ENCODE data around the gene KLHL26. TPM values are rescaled to one million over a fixed set of nuclear protein-coding genes. Genes with fewer than 3 reads are reported as not detected.

KLHL26 gene
- total RNA-seq, 1 experiment from 2014 or later, result 3.3 TPM

GRCh38 chr19:18617562-18617961, 19.3 kb upstream of the KLHL26 start:
- H3K27me3 ChIP-seq (replicated peaks), result peaks cover 32% of the 10 kb centered on the region
- H3K36me3 ChIP-seq, result no peaks in the 10 kb centered on the region
- no peak overlapping the region for H3K27ac ChIP-seq
- no peak for DNase-seq (ENCODE audit: low read depth in 1 of 2, low spot score in 2 of 2)
- peaks cover 4% of the 10 kb centered on the region for H3K4me1 ChIP-seq (replicated peaks)
- no peaks in the 10 kb centered on the region; the same call in 1 of the 2 replicates for H3K9me3 ChIP-seq (replicated peaks)
- no peak overlapping the region for H3K4me3 ChIP-seq

- Histone ChIP-seq H3K27me3 (replicated peaks) (peaks cover 26% of the 10 kb centered on the region), H3K4me1 (replicated peaks) (no peaks in the 10 kb centered on the region), H3K9me3 (replicated peaks) (no peaks in the 10 kb centered on the region; the same call in 1 of the 2 replicates), H3K36me3 (no peaks in the 10 kb centered on the region), H3K27ac (no peak overlapping the region), H3K4me3 (no peak overlapping the region)
- DNase-seq (ENCODE audit: low read depth in 1 of 2, low spot score in 2 of 2), result no peak
Observed at GRCh38 chr19:18618236-18618635, 18.6 kb upstream of the KLHL26 start.

GRCh38 chr19:18620311-18620710, 16.5 kb upstream of the KLHL26 start:
- no peaks in the 10 kb centered on the region for H3K4me1 ChIP-seq (replicated peaks)
- no peaks in the 10 kb centered on the region; the same call in 1 of the 2 replicates for H3K9me3 ChIP-seq (replicated peaks)
- H3K27ac ChIP-seq, result no peak overlapping the region
- H3K36me3 ChIP-seq, result no peaks in the 10 kb centered on the region
- H3K4me3 ChIP-seq, result no peak overlapping the region
- H3K27me3 ChIP-seq (replicated peaks), result peaks cover 5% of the 10 kb centered on the region
- DNase-seq (ENCODE audit: low read depth in 1 of 2, low spot score in 2 of 2), result no peak

- Histone ChIP-seq H3K4me1 (replicated peaks) (no peaks in the 10 kb centered on the region), H3K27ac (no peak overlapping the region), H3K4me3 (no peak overlapping the region), H3K36me3 (no peaks in the 10 kb centered on the region), H3K9me3 (replicated peaks) (no peaks in the 10 kb centered on the region; the same call in 1 of the 2 replicates), H3K27me3 (replicated peaks) (no peaks in the 10 kb centered on the region; the same call in 1 of the 2 replicates)
- DNase-seq (ENCODE audit: low read depth in 1 of 2, low spot score in 2 of 2), result no peak
Observed at GRCh38 chr19:18620902-18621301, 15.9 kb upstream of the KLHL26 start.

- H3K9me3 ChIP-seq (replicated peaks), result no peaks in the 10 kb centered on the region; the same call in 1 of the 2 replicates
- no peaks in the 10 kb centered on the region for H3K4me1 ChIP-seq (replicated peaks)
- DNase-seq (ENCODE audit: low read depth in 1 of 2, low spot score in 2 of 2), result no peak
Observed at GRCh38 chr19:18626906-18627305, 9.9 kb upstream of the KLHL26 start.

GRCh38 chr19:18629166-18630088, 7.4 kb upstream of the KLHL26 start:
- H3K27me3 ChIP-seq (replicated peaks), result no peaks in the 10 kb centered on the region
- DNase-seq (ENCODE audit: low read depth in 1 of 2, low spot score in 2 of 2), result no peak
- no peak overlapping the region for H3K27ac ChIP-seq
- H3K36me3 ChIP-seq, result no peaks in the 10 kb centered on the region
- no peaks in the 10 kb centered on the region for H3K4me1 ChIP-seq (replicated peaks)
- H3K9me3 ChIP-seq (replicated peaks), result no peaks in the 10 kb centered on the region; the same call in 1 of the 2 replicates
- no peak overlapping the region for H3K4me3 ChIP-seq

More at GRCh38 chr19:18626906-18627305, 9.9 kb upstream of the KLHL26 start:
- H3K36me3 ChIP-seq, result no peaks in the 10 kb centered on the region
- no peak overlapping the region for H3K4me3 ChIP-seq
- H3K27me3 ChIP-seq (replicated peaks), result no peaks in the 10 kb centered on the region
- H3K27ac ChIP-seq, result no peak overlapping the region

- H3K9me3 ChIP-seq (replicated peaks), result no peaks in the 10 kb centered on the region
Observed at GRCh38 chr19:18633321-18633720, 3.5 kb upstream of the KLHL26 start.

GRCh38 chr19:18634612-18635297, 2.1 kb upstream of the KLHL26 start:
- Histone ChIP-seq H3K4me1 (replicated peaks) (peaks cover 3% of the 10 kb centered on the region; the same call in 1 of the 2 replicates), H3K27me3 (replicated peaks) (0 out of 2 replicates have a peak, but pooled peaks cover 8% of the 10 kb centered on the region), H3K36me3 (no peaks in the 10 kb centered on the region), H3K9me3 (replicated peaks) (no peaks in the 10 kb centered on the region), H3K4me3 (no peak overlapping the region), H3K27ac (no peak overlapping the region)
- no peak for DNase-seq (ENCODE audit: low read depth in 1 of 2, low spot score in 2 of 2)

More at GRCh38 chr19:18633321-18633720, 3.5 kb upstream of the KLHL26 start:
- no peak for DNase-seq (ENCODE audit: low read depth in 1 of 2, low spot score in 2 of 2)
- H3K4me1 ChIP-seq (replicated peaks), result peaks cover 3% of the 10 kb centered on the region; the same call in 1 of the 2 replicates
- 0 out of 2 replicates have a peak, but pooled peaks cover 8% of the 10 kb centered on the region for H3K27me3 ChIP-seq (replicated peaks)
- H3K27ac ChIP-seq, result no peak overlapping the region
- H3K36me3 ChIP-seq, result no peaks in the 10 kb centered on the region
- H3K4me3 ChIP-seq, result no peak overlapping the region

GRCh38 chr19:18635831-18636182, 1.0 kb upstream of the KLHL26 start:
- Histone ChIP-seq H3K9me3 (replicated peaks) (no peaks in the 10 kb centered on the region), H3K27ac (no peak overlapping the region), H3K4me1 (replicated peaks) (peaks cover 3% of the 10 kb centered on the region; the same call in 1 of the 2 replicates), H3K36me3 (no peaks in the 10 kb centered on the region), H3K27me3 (replicated peaks) (0 out of 2 replicates have a peak, but pooled peaks cover 8% of the 10 kb centered on the region), H3K4me3 (no peak overlapping the region)
- DNase-seq (ENCODE audit: low read depth in 1 of 2, low spot score in 2 of 2), result no peak

GRCh38 chr19:18636183-18636968, 452 bp upstream of the KLHL26 start:
- Histone ChIP-seq H3K4me3 (peak overlapping the region; percentile 66), H3K9me3 (replicated peaks) (no peaks in the 10 kb centered on the region), H3K36me3 (no peaks in the 10 kb centered on the region), H3K27ac (no peak overlapping the region), H3K27me3 (replicated peaks) (0 out of 2 replicates have a peak, but pooled peaks cover 8% of the 10 kb centered on the region), H3K4me1 (replicated peaks) (peaks cover 3% of the 10 kb centered on the region; the same call in 1 of the 2 replicates)
- peak; percentile 76 to 95 for DNase-seq (ENCODE audit: low read depth in 1 of 2, low spot score in 2 of 2)

- Histone ChIP-seq H3K4me1 (replicated peaks) (peaks cover 3% of the 10 kb centered on the region; the same call in 1 of the 2 replicates), H3K27me3 (replicated peaks) (0 out of 2 replicates have a peak, but pooled peaks cover 8% of the 10 kb centered on the region), H3K27ac (no peak overlapping the region), H3K36me3 (no peaks in the 10 kb centered on the region), H3K9me3 (replicated peaks) (no peaks in the 10 kb centered on the region), H3K4me3 (peak overlapping the region; percentile 66; the same call in 1 of the 2 replicates)
- DNase-seq (ENCODE audit: low read depth in 1 of 2, low spot score in 2 of 2), result no peak
Observed at GRCh38 chr19:18637673-18638630, 1.1 kb downstream of the KLHL26 start.

- Histone ChIP-seq H3K36me3 (no peaks in the 10 kb centered on the region), H3K27ac (no peak overlapping the region), H3K4me3 (no peak overlapping the region), H3K27me3 (replicated peaks) (0 out of 2 replicates have a peak, but pooled peaks cover 6% of the 10 kb centered on the region), H3K9me3 (replicated peaks) (no peaks in the 10 kb centered on the region), H3K4me1 (replicated peaks) (peaks cover 3% of the 10 kb centered on the region; the same call in 1 of the 2 replicates)
- no peak for DNase-seq (ENCODE audit: low read depth in 1 of 2, low spot score in 2 of 2)
Observed at GRCh38 chr19:18639706-18640243, 2.9 kb downstream of the KLHL26 start.

Measured in SJSA1 (cell line).